NCI-H2227 (cell line): ENCODE data around the gene CRTC1.

Experiments used
- DNase-seq: peaks from one replicate; lab custom pipeline; 2025; ENCODE audit not compliant: unreplicated experiment; lab: John Stamatoyannopoulos, UW

CRTC1 gene

DNA sequence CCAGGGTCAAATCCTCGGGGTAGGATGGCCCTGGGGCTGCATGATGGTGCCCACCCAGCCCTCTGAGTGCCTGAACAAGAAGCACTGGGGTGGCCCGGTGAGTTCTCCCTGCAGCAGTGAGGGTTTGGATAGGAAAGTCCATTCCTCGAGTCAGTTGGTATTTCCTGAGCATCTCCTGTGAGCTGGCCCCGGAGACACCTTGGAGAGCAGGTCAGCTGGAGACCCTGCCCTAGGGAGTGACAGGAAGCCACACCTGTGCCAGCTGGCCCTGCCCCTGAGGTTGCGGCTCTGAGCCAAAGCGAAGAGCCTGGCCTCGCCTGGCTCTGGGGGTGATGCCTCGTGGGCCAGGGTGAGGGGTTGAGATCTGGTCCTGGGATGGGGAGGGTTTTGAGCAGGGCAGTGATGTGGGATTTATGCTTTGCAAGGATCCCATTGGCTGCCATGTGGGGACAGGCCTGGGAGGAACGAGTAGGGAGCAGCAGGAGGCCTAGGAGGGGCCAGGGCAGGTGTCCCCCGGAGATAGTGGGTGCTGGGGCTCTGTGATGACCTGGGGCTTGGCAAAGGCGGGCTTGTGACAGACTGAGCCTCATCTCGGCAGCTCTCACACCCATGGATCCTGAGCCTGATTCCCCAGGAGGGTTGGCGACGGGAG, 16.0 kb downstream of the CRTC1 start:
- DNase-seq = no peak

DNA sequence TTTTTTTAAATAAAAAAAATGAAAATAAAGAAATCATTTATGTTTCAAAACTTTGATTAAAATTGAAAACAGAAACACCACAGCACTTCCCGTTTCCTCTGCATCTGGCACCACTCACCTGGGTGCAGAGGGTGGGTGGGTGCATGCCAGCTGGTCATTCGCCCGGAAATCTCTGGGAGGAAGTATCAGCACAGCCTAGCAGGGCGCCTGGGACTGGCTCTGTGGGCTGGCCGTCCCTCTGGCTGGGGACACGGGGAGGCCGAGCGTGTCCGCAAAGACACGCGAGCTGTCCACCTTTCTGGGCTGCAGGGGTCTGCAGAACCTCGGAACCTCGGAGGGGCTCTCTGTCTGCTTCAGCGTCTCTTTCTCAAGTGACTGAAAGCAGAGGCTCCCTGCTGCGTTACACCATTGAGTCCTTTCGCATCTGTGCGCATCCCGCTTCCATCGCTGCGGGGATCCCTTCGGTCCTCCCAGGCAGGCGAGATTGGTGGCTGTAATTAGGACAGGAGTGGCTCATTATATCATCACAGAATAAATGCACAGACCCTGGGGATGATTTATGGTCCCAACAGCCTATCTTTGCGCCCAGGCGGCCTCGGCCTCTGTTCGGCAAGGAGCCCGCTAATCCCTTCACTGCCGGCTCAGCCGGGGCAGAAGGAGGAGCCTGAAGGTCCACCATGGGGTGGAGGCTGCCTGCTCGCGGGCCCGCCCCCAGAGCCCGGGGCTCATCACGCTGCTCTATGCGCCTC, 17.2 kb downstream of the CRTC1 start:
- DNase-seq = peak; percentile 89

DNA sequence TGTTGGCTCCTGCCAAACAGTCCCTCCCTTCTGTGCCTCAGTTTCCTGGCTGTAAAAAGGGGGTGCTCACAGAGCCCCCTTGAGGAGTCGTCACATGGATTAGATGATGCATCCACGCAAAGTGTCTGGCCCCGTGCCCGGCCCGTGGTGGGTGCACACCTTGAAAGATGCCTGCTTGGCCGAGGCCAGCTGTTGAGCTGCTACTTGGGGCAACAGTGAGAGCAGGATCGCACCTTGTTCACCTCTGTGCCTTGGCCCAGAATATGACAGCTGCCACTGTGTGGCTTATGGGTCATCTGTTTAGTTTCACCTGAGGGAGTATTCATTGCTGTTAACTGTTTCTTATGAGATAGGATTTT, 17.7 kb downstream of the CRTC1 start:
- no peak for DNase-seq

DNA sequence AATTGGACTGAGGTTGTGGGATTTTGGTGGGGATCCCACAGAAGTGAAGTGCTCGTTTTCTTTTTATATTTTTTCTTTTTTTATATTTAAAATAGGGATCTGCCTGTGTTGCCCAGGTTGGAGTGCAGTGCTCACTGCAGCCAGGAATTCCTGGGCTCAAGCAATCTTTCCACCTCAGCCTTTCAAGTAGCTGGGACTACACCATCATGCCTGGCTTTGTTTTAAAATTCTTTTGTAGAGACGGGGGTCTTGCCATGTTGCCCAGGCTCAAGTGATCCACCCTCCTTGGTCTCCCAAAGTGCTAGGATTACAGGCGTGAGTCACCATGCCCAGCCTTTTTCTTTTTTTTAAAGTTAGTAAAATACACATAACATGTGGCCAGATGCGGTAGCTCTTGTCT, 20.6 kb downstream of the CRTC1 start:
- no peak for DNase-seq

DNA sequence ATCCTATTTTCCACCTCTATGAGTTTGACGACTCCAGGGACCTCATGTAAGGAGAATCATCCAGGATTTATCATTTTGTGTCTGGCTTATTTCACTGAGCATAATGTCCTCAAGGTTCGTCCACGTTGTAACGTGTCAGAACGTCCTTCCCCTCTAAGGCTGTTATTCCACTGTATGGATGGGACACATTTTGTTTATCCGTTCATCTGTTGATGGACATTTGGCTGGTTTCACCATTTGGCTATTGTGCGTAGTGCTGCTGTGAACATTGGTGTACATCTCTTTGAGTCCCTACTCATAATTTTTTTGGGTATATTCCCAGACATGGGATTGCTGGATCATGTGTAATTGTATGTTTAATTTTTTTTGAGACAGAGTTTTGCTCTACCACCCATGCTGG, 21.5 kb downstream of the CRTC1 start:
- DNase-seq = no peak

DNA sequence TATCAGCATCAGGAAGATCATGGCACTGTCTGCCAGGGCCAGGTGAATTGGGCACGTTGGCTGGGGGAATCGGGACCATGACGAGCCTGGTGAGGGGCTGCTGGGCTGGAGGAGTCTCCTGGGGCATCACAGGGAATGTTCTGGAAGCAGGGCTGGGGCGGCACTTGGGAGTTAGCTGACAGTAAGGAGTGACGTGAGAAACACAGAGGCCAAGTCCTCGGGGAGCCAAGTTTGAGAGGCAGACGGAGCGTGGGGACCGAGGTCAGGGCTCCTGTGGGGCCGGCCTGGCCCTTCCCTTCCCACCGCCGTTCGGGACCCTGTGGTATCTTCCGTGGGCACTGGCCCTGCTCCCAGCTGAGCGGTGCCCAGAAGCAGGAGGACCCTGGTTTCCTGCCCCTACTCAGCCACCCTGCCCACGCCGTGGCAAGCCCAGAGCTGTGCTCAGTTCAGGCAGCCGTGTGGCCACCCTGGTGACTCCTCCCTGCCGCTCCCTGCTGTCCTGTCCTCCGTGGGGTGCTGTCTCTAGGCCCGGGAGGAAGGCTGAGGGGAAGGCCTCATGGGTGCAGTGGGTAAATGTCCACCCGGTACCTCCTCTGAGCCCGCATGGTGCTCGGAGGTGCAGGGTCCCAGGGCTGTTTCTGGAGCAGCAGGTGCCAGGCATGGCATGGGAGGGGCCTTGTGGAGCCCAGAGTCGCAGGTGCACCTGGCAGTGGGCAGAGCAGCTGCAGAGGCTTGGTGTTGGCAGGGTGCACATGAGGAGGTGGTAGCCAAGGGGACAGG, 25.2 kb downstream of the CRTC1 start:
- DNase-seq = no peak

DNA sequence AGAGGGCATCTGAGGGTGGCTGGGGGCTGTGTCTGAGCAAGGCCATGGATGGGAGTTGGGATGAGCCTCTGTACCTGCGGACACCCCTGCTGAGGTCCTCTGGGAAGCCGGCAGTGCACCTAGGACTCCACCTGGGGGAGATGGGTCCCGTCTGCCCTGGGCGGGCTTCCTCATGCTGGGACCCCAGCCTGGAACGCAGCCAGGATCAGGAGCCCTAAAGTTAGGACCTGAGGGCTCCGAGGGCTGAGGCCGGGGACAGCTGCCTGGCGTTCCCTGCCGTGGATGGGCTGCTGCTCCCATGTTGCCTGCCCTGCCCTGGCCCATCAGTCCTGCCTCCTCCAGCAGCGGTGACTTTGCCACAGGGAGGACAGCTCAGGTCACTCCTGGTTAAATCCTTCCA, 26.1 kb downstream of the CRTC1 start:
- no peak for DNase-seq

DNA sequence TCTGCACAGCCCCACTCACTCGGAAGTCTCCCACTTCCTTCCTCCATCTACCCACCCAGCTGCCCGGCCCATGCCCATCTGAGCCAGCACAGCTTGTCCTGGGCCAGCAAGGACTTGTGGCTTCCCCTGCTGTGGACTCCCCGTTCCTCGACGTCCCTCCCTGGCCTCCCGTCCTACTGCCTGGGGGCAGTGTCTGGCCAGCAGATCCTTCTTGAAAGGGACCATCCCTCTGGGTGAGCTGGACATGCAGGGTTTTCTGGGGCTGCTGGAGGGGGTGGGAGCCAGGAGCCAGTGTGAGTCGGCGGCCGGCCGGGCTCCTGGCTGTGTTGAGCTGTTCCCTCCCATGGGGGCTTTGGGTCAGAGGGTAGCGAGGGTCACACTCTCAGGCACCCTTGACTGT, 26.7 kb downstream of the CRTC1 start:
- DNase-seq = no peak

DNA sequence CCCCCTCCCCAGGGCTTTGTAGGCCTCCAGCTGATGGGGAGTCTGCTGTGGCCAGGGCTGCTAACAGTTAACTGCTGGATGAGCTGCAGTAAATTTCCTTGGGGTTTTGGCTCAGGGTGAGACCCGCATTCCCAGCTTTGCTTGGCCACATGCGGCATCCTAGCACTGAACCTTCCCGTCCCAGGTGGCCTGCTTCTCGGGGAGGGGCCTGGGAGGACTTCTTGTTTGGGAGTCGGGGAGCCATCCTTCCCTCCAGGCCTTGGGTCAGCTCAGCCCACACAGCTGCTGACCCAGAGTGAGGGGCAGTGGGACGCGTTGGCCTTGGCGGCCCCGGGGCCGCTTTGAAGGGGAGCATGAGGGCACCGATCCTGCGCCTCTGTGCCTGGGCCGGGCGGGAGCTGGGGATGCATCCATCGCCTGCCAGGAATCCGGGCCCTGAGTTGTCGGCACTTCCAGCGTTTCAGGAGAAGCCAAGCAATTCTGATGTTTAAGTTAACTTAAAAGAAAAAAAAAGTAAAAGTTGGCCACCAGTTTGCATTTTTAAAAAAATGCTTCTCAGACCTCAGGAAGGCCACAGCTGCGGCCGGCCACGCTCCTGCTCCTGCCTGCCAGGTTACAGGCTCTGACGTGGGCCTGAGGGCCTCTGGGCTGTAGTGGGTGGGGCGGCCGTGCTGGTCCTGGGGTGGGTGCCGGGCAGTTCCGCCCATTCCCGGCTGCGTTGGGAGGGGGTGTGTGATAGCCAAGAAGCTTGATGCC, 27.7 kb downstream of the CRTC1 start:
- no peak for DNase-seq

DNA sequence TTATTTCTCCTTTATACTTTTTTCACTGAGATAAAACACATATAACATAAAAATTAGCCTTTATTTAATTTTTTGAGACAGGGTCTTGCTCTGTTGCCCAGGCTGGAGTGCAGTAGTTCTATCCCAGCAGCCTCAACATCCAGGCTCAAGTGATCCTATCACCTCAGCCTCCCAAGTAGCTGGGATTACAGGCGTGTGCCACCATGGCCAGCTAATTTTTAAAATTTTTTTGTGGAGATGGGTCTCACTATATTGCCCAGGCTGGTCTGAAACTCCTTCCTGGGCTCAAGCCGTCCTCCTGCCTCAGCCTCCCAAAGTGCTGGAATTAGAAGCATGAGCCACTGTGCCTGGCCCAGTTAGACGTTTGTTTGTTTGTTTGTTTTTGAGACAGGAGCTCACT, 28.4 kb downstream of the CRTC1 start:
- no peak for DNase-seq

DNA sequence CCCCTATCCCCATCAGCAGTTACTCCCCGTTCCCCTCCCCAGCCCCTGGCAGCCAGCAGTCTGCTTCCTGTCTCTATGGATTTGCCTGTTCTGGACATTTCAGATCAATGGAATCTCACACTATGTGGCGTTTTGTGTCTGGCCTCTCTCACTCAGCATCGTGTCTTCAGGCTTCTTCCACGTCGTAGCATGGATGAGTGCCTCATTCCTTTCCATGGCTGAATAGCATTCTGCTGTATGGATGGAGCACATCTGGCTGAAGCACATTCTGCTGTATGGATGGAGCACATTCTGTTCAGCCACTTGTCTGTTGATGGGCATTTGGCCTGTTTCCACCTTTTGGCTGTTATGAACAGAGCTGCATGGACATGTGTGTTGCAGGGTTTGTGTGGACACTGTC, 29.5 kb downstream of the CRTC1 start:
- no peak for DNase-seq

DNA sequence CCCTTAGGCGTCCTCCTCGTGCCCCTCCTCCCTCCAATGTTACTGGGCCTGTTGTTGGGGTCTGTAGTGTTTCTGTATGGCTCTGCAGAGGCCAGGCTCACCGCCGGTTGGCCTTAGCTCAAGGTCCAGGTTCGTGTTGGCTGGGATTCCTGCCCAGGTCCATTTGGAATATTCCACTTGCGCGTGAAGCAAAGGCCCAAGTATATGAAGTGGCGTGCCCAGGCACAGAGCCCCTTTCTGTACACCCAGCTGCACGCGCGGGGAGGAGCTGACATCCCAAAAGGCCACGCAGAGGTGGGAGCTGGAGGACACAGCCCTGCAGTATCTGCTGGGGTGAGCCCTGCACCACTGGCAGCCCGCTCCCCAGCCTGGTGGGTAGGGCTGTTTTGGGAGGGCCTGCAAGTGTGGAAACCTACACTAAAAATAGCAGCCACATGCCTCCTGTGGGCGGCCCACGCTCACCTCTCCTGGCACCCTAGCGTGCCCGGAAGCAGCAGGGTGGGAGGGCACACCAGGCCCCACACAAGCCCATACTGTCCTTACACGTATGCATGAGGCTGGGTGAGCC, 30.2 kb downstream of the CRTC1 start:
- no peak for DNase-seq

DNA sequence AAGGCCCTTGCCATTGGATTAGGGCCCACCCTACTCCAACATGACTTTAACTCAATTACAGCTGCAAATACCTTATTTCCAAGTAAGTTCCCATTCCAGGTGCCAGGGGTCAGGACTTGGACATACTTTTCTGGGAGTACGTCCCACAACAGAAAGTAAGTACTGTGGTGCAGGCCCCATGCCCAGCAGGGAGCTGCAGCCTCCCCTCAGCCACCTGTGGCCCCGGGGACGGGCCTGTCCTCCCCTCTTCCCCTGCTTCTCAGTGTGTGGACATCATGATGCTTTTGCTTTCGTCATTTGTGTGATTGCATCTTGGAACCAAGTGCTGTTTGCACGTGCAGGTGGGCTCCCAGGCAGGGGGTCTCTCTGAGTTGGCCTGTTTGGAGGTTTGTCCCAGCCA, 31.9 kb downstream of the CRTC1 start:
- DNase-seq = no peak

DNA sequence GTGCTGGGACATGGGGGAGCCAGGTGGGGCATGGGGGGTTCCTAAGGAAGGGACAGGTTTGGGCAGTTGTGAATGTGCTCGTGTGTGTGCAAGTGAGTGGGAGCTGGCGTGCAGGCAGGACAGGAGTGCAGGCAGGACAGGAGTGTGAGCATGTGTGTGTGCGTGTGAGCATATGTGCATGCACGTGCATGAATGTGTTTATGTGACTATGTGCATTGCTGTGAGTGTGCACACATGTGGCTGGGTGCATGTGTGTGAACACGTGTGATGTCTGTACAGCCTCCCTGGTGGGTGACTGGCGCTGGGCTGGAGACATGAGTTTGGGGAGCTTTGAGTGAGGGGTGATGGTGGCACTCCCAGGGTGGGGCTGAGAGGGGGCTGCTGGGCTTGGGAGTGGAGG, 33.4 kb downstream of the CRTC1 start:
- no peak for DNase-seq

DNA sequence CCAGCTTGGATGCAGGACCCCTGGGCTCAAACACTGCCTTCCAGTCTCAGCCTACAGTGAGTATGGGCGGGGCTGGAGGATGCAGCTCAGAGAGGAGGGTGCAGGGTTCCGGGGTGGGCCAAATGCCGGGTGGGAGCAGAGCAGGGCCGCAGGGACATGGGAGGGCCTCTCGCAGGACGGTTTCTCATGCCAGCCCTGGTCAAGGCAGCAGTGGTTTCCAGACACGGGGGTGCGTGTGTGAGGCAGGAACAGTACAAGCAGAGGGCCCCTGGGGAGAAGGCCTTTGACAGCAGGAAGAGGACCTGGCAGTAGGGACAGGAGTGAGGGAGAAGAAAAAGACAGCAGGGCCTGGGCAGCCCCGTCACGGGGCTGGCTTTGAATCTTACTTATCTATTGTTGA, 34.1 kb downstream of the CRTC1 start:
- DNase-seq = no peak

DNA sequence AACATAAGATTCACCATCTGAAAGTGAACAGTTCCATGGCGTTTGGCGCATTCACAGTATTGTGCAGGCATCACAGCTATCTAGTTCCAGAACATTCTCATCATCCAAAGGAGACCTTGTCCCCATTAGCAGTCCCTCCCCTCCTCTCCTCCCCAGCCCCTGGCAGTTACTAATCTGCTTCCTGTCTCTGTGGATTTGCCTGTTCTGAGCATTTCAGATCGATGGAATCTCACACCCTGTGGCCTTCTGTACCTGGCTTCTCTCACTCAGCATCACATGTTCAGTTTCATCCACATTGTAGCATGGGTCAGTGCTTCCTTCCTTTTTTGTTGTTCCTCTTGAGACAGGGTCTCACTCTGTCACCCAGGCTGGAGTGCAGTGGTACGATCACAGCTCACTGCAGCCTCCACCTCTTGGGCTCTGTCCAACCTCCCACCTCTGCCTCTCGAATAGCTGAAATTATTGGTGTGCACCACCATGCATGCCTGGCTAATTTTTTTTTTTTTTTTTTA, 34.6 kb downstream of the CRTC1 start:
- no peak for DNase-seq

DNA sequence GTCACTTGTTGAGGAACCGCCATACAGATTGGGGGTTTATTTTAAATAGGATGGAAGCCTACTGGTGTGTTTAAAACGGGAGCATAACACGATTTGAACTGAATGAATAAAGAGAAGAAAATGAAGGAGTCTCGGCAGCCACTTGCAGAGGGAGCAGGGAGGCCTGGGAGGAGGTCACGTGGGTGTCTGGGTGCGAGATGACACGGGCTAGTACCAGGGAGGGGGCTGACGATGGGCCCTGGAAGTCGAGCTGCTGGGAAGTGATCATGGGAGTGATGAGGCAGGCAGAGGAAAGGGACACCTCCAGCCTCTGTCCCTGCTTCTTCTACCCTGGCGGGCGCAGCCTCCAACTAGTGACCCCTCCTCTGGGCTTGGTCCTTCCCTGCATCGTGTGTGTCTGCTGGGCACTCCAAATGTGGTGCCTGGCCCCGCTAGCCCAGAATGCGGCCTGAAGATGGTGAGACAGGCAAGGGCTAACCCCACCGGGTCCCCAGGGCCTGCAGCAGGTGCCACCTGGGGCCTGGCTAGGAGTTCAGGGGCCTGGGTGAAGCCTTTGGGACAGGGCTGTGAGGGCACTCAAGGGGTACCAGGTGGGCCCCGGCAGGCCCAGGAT, 35.5 kb downstream of the CRTC1 start:
- no peak for DNase-seq

DNA sequence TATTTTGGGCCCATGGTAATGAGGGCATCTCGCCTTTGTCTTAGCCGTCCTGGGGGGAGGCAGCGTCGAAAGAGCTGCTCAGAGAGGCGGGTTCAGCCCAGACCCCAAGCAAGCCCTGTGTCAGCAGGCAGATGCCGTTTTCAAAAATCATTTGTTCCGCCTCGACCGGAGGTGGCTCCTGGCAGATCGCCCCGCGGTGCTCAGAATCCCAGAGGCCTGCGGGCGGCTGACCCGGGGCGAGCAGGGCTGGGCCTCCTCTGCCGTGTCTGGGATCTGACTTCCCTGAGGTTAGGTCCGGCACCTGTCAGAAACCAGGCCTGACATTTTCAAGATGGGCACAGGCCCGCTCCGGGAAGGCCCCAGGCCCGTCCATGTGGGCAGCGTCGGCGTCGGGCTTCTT, 36.1 kb downstream of the CRTC1 start:
- no peak for DNase-seq

DNA sequence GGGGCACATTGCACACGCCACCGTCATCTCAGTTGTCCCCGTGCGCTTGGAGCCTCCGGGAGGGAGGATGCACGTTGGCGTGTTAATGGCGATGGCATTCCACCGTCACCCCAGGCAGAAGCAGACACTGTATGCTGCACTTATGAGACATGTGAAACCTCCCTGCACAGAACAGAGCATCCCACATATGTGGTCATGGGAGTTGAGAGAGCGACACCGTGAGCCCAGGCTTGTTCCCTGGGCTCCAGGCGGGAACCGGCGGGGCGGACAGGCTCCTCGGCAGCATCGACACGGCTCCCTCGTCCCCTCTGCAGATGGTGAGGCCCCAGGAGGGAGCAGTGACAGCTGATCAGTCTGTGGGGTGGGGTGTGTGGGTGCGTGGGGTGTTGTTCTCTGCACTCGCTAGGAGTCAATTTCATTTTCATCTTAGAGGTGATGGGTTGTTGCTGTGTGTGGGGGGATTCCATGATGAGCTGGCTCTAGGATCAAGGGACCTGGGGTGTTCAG, 40.4 kb downstream of the CRTC1 start:
- DNase-seq = no peak
